OCI-LY3 (cell line): Measurements from ENCODE around the gene OR5K2.

ENCODE experiments used
- H2AFZ ChIP-seq: fragments of 200-600, 300-600 bp; shearing (Covaris generic); 2 replicates; pipeline ENCODE4 v1.6.0; 2014; ENCODE audit warnings: antibody characterized with exemption, low read depth, low read length
- H3K27ac ChIP-seq: fragments of 200-600, 300-600 bp; sonication (generic); 2 replicates; pipeline ENCODE4 v1.5.1; 2014; ENCODE audit warnings: mild to moderate bottlenecking, low read length, moderate library complexity, mixed read lengths
- H3K27me3 ChIP-seq: fragments of 200-600, 300-600 bp; sonication (generic); 2 replicates; pipeline ENCODE4 v1.6.1; 2014; ENCODE audit warnings: low read depth, low read length, mixed read lengths
- H3K36me3 ChIP-seq: fragments of 200-600, 300-600 bp; sonication (generic); replicated peaks from 2 replicates; pipeline ENCODE3; 2014; ENCODE audit warnings: low read depth, low read length, mixed read lengths
- H3K4me1 ChIP-seq: fragments of 300-600, 200-600 bp; sonication (generic); 2 replicates; pipeline ENCODE4 v1.6.1; 2014; ENCODE audit warnings: low read length, mixed read lengths
- H3K4me2 ChIP-seq: fragments of 200-600, 300-600 bp; sonication (generic); 2 replicates; pipeline ENCODE4 v1.6.1; 2014; ENCODE audit warnings: low read length, mixed read lengths
- H3K4me3 ChIP-seq: fragments of 300-600, 200-600 bp; sonication (generic); 2 replicates; pipeline ENCODE4 v1.5.1; 2014; ENCODE audit warnings: antibody characterized with exemption, mild to moderate bottlenecking, low read length, moderate library complexity
- H3K79me2 ChIP-seq: fragments of 300-600, 200-600 bp; shearing (Covaris generic); 2 replicates; pipeline ENCODE4 v1.6.1; 2014; ENCODE audit warnings: mild to moderate bottlenecking, low read length, mixed read lengths
- H3K9ac ChIP-seq: fragments of 300-600, 200-600 bp; shearing (Covaris generic); 2 replicates; pipeline ENCODE4 v1.6.0; 2014; ENCODE audit warnings: mild to moderate bottlenecking, low read length, moderate library complexity
- H3K9me3 ChIP-seq: fragments of 200-600, 300-600 bp; shearing (Covaris generic); 2 replicates; pipeline ENCODE4 v1.6.1; 2014; ENCODE audit warnings: low read length, mixed read lengths; ENCODE audit not compliant: insufficient read depth
- H4K20me1 ChIP-seq: fragments of 200-600, 300-600 bp; sonication (generic); 2 replicates; pipeline ENCODE4 v1.6.1; 2016; ENCODE audit warnings: low read length, mixed read lengths; ENCODE audit not compliant: insufficient read depth
- EZH2phosphoT487 ChIP-seq: fragments of 200-600 bp; shearing (Covaris generic); IDR thresholded peaks from 2 replicates; pipeline ENCODE4 v1.6.1; 2018; ENCODE audit warnings: antibody characterized with exemption, mixed run types, low read depth
- TF ChIP-seq, protein P1 (sequence below): fragments of 200-600, 300-600 bp; sonication (generic); IDR thresholded peaks from 2 replicates; pipeline ENCODE4 v1.5.1; 2014; ENCODE audit warnings: antibody characterized with exemption, low read length, low read depth

The OR5K2 gene

DNA sequence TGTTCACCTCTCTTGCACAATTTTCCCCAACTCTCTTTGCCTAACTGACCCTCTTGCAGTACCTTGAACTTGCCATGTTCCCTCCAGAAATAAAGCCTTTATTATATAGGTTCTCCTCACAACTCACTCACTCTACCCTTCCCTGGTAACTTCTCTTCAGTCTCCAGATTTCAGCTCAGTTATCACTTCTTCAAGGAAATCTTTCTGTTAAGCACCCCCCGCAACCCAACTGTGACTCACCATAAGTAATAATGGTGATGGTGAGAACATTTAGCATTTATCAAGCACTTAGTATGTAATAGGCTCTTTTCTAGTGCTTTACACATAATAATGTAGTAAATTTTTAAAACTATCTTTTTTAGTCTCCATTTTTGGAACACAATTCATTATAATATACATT, 42.6 kb upstream of the OR5K2 start:
- H4K20me1 ChIP-seq, result no peaks in the 10 kb centered on the region
- H3K27ac ChIP-seq, result no peak overlapping the region
- H3K27me3 ChIP-seq, result no peaks in the 10 kb centered on the region
- H3K4me1 ChIP-seq, result no peaks in the 10 kb centered on the region
- no peak overlapping the region for H3K9ac ChIP-seq
- H3K4me3 ChIP-seq, result no peak overlapping the region
- no peaks in the 10 kb centered on the region for H3K36me3 ChIP-seq
- no peaks in the 10 kb centered on the region for H3K9me3 ChIP-seq
- no peaks in the 10 kb centered on the region for H3K79me2 ChIP-seq
- H3K4me2 ChIP-seq, result no peak overlapping the region
- no peak for TF ChIP-seq EZH2phosphoT487
- TF ChIP-seq, protein P1, sequence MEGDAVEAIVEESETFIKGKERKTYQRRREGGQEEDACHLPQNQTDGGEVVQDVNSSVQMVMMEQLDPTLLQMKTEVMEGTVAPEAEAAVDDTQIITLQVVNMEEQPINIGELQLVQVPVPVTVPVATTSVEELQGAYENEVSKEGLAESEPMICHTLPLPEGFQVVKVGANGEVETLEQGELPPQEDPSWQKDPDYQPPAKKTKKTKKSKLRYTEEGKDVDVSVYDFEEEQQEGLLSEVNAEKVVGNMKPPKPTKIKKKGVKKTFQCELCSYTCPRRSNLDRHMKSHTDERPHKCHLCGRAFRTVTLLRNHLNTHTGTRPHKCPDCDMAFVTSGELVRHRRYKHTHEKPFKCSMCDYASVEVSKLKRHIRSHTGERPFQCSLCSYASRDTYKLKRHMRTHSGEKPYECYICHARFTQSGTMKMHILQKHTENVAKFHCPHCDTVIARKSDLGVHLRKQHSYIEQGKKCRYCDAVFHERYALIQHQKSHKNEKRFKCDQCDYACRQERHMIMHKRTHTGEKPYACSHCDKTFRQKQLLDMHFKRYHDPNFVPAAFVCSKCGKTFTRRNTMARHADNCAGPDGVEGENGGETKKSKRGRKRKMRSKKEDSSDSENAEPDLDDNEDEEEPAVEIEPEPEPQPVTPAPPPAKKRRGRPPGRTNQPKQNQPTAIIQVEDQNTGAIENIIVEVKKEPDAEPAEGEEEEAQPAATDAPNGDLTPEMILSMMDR, result no peak
- H2AFZ ChIP-seq, result no peak overlapping the region

DNA sequence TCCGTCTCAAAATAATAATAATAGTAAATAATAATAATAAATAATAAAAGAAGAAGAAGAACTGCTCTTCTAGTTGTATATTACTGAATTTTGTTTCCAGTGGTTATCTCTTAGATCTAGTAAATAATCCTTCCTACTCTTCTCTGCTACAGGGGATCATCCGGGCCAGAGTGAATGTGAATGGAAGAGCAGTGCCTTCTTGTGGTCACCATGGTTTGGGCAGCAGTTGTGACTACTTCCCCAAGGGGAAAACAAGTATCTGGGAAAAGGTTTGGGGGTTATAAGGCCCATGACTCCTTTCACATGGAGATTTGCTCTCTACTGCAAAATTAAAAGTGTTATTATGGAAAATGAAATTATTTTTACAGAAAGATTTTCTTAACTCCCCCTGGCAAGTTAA, 39.9 kb upstream of the OR5K2 start:
- TF ChIP-seq EZH2phosphoT487, result no peak
- TF ChIP-seq, protein P1, result no peak
- Histone ChIP-seq H3K9me3 (no peaks in the 10 kb centered on the region), H3K27ac (no peak overlapping the region), H3K4me1 (no peaks in the 10 kb centered on the region), H4K20me1 (no peaks in the 10 kb centered on the region), H3K27me3 (no peaks in the 10 kb centered on the region), H3K79me2 (no peaks in the 10 kb centered on the region), H3K4me3 (no peak overlapping the region), H2AFZ (no peak overlapping the region), H3K4me2 (no peak overlapping the region), H3K9ac (no peak overlapping the region), H3K36me3 (no peaks in the 10 kb centered on the region)

DNA sequence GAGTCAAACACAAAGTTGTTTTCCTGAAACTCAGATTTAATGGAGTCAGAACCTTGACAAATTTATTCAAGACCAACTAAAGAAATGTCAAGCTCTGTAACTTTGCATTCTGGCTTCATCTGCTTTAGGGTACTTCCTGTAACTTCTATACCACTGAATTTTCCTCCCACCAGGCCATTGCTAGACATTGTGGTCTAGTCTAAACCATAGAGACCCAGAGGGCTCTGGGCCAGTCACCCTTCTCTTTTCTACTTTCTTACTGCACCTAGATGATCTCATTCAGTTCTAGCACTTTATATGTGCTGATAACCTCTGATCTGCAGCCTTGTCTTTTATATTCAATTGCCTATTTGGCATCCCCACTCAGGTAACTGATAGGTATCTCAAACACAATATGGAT, 37.3 kb upstream of the OR5K2 start:
- no peaks in the 10 kb centered on the region for H3K79me2 ChIP-seq
- TF ChIP-seq, protein P1, result no peak
- TF ChIP-seq EZH2phosphoT487, result no peak
- H3K9ac ChIP-seq, result no peak overlapping the region
- no peaks in the 10 kb centered on the region for H3K4me1 ChIP-seq
- no peaks in the 10 kb centered on the region for H3K9me3 ChIP-seq
- no peaks in the 10 kb centered on the region for H3K27me3 ChIP-seq
- no peak overlapping the region for H3K4me2 ChIP-seq
- H3K36me3 ChIP-seq, result no peaks in the 10 kb centered on the region
- no peak overlapping the region for H3K27ac ChIP-seq
- H2AFZ ChIP-seq, result no peak overlapping the region
- H4K20me1 ChIP-seq, result no peaks in the 10 kb centered on the region
- no peak overlapping the region for H3K4me3 ChIP-seq

DNA sequence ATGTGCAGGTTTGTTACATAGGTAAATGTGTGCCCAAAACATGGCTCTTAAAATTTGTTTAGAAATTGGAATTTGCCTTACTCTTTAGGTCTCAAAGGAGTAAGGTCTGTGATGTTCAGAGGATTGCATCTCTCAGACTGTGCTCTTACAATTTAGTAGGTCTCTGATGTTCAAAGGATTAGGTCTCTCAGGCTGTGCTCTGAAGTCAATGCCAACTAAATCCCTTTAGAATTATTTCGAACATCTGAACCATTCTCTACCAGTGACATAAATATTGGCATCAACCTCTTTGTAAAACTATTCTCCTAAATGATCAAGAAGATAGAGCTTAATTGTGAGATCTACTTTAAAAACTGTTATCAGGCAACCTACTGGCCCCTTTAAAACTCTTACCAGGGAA, 34.6 kb upstream of the OR5K2 start, which contains the start of gene OR5K1:
TSS of gene OR5K1 (plus strand) at position 301 of the 400 bp plus-strand sequence. CDS start 6,376 bp downstream, outside the sequence.
- H3K27me3 ChIP-seq, result no peaks in the 10 kb centered on the region
- H3K36me3 ChIP-seq, result no peaks in the 10 kb centered on the region
- H3K27ac ChIP-seq, result no peak within 1 kb of the TSS
- H3K9me3 ChIP-seq, result no peaks in the 10 kb centered on the region
- no peaks in the 10 kb centered on the region for H4K20me1 ChIP-seq
- no peak within 1 kb of the TSS for H2AFZ ChIP-seq
- H3K4me2 ChIP-seq, result no peak within 1 kb of the TSS
- H3K4me1 ChIP-seq, result no peaks in the 10 kb centered on the region
- H3K9ac ChIP-seq, result no peak within 1 kb of the TSS
- no peak for TF ChIP-seq EZH2phosphoT487
- TF ChIP-seq, protein P1, result no peak
- H3K4me3 ChIP-seq, result no peak within 1 kb of the TSS
- H3K79me2 ChIP-seq, result no peaks in the 10 kb centered on the region
